Measurements from ENCODE around the gene RALGPS1. TPM values are rescaled to one million over a fixed set of nuclear protein-coding genes. Genes with fewer than 3 reads are reported as not detected.

RALGPS1 gene
- total RNA-seq, 6 donors from 2014 or later = 12.3 to 52.4 (median 17.1) TPM

- 73 to 87% methylated on average over 2 of the region's 2 CpGs for WGBS, 2 donors
- DNase-seq (no peak), ATAC-seq (ENCODE audit: low FRiP score in 2 of 2) (no peak)
- H3K36me3 ChIP-seq = no peaks in the 10 kb centered on the region
- no peaks in the 10 kb centered on the region for H3K9me3 ChIP-seq
- TF ChIP-seq EP300 (IDR thresholded peaks at IDR 0.05) (no peak), CTCF (IDR thresholded peaks at IDR 0.05) (no peak), POLR2A (IDR thresholded peaks at IDR 0.05) (no peak), POLR2AphosphoS5 (IDR thresholded peaks at IDR 0.05) (no peak)
- H3K4me1 ChIP-seq = peaks cover 6 to 11% (median 8%) of the 10 kb centered on the region in 4 donors
- no peak overlapping the region for H3K4me3 ChIP-seq
- no peaks in the 10 kb centered on the region for H3K27me3 ChIP-seq
- no peak overlapping the region for H3K27ac ChIP-seq
These were observed 113.1 kb downstream of the RALGPS1 start for GRCh38 chr9:127027694-127028093.

GRCh38 chr9:127029548-127029947 lies 115.0 kb downstream of the RALGPS1 start:
- TF ChIP-seq POLR2A (IDR thresholded peaks at IDR 0.05) = no peak
- no peak for TF ChIP-seq CTCF (IDR thresholded peaks at IDR 0.05)
- TF ChIP-seq POLR2AphosphoS5 (IDR thresholded peaks at IDR 0.05) = no peak
- no peak for TF ChIP-seq EP300 (IDR thresholded peaks at IDR 0.05)
- Histone ChIP-seq H3K9me3 (no peaks in the 10 kb centered on the region), H3K27ac (no peak overlapping the region), H3K36me3 (no peaks in the 10 kb centered on the region), H3K27me3 (no peaks in the 10 kb centered on the region), H3K4me1 (peaks cover 0 to 3% (median 0%) of the 10 kb centered on the region in 4 donors), H3K4me3 (no peak overlapping the region)
- DNase-seq (no peak), ATAC-seq (ENCODE audit: low FRiP score in 2 of 2) (no peak)
- 82 to 94% methylated on average over 6 to 11 of the region's 11 CpGs for WGBS, 2 donors

- H3K4me1 ChIP-seq = peaks cover 0 to 3% (median 1%) of the 10 kb centered on the region in 4 donors
- TF ChIP-seq EP300 (IDR thresholded peaks at IDR 0.05) (no peak), POLR2AphosphoS5 (IDR thresholded peaks at IDR 0.05) (no peak)
- H3K4me3 ChIP-seq = no peak overlapping the region
- H3K27ac ChIP-seq = no peak overlapping the region
- no peaks in the 10 kb centered on the region for H3K36me3 ChIP-seq
- no peaks in the 10 kb centered on the region for H3K27me3 ChIP-seq
- WGBS, 2 donors = 89% methylated on average over 6 to 9 of the region's 9 CpGs
- no peak for ATAC-seq (ENCODE audit: low FRiP score in 2 of 2)
- DNase-seq = peak in 1 of 2 donors; percentile 37
- no peaks in the 10 kb centered on the region for H3K9me3 ChIP-seq
These were observed 116.5 kb downstream of the RALGPS1 start for GRCh38 chr9:127030814-127031740.

GRCh38 chr9:127032256-127032655 lies 117.7 kb downstream of the RALGPS1 start:
- no peaks in the 10 kb centered on the region for H3K9me3 ChIP-seq
- DNase-seq = no peak
- TF ChIP-seq EP300 (IDR thresholded peaks at IDR 0.05) = no peak
- TF ChIP-seq POLR2A (IDR thresholded peaks at IDR 0.05) = no peak
- no peak for TF ChIP-seq CTCF (IDR thresholded peaks at IDR 0.05)
- no peak for TF ChIP-seq POLR2AphosphoS5 (IDR thresholded peaks at IDR 0.05)
- H3K4me1 ChIP-seq = peaks cover 0 to 4% (median 2%) of the 10 kb centered on the region in 4 donors
- H3K4me3 ChIP-seq = no peak overlapping the region
- ATAC-seq (ENCODE audit: low FRiP score in 2 of 2) = no peak
- no peaks in the 10 kb centered on the region for H3K27me3 ChIP-seq
- no peak overlapping the region for H3K27ac ChIP-seq
- 94 to 96% methylated on average over 4 of the region's 4 CpGs for WGBS, 2 donors
- H3K36me3 ChIP-seq = no peaks in the 10 kb centered on the region

GRCh38 chr9:127033061-127033460 lies 118.5 kb downstream of the RALGPS1 start:
- TF ChIP-seq EP300 (IDR thresholded peaks at IDR 0.05) (no peak), CTCF (IDR thresholded peaks at IDR 0.05) (no peak), POLR2A (IDR thresholded peaks at IDR 0.05) (no peak), POLR2AphosphoS5 (IDR thresholded peaks at IDR 0.05) (no peak)
- DNase-seq = no peak
- Histone ChIP-seq H3K4me1 (peaks cover 0 to 4% (median 2%) of the 10 kb centered on the region in 4 donors), H3K36me3 (no peaks in the 10 kb centered on the region), H3K27ac (no peak overlapping the region), H3K27me3 (no peaks in the 10 kb centered on the region), H3K4me3 (no peak overlapping the region), H3K9me3 (no peaks in the 10 kb centered on the region)
- 95 to 96% methylated on average over 2 to 3 of the region's 3 CpGs for WGBS, 2 donors
- no peak for ATAC-seq (ENCODE audit: low FRiP score in 2 of 2)
